Stimulated activated CD8-positive, alpha-beta memory T cell treated with anti-CD3 and anti-CD28 coated beads, Interleukin-15, amount 100 ng/mL, for 48 hours (primary cell): ENCODE measurements around the gene GNG8.

Experiments used
- DNase-seq, 2 donors: peaks; one replicate each; pipeline ENCODE4 v3.0.0-alpha.2; 2020; ENCODE audit warnings: low read depth in 2 of 2

Gene GNG8

DNA sequence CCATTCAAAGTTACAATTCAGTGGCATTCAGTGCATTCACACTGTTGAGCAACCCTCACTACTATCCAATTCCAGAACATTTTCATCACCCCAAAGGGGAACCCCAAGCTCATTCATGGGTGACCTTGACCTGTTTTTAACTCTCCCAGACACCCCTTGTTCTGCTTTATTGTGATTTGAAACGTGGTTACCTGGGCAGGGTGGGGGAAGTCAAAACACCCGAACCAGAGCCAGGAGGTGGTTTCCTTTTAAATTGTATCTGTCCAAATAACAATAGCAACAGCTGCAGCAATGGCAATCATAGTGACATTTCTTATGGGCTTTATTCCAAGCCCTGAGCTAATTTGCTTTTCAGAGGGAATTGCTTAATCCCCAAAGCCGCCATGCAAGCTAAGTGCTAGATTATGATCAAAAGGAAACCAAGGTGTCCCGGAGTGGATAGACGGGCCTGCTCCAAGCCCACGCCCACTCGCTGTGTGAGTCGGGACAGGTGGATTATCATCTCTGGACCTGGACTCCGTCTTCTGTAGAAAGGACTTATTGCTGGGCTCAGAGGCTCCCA lies 17.3 kb downstream of the GNG8 start:
- no peak for DNase-seq

DNA sequence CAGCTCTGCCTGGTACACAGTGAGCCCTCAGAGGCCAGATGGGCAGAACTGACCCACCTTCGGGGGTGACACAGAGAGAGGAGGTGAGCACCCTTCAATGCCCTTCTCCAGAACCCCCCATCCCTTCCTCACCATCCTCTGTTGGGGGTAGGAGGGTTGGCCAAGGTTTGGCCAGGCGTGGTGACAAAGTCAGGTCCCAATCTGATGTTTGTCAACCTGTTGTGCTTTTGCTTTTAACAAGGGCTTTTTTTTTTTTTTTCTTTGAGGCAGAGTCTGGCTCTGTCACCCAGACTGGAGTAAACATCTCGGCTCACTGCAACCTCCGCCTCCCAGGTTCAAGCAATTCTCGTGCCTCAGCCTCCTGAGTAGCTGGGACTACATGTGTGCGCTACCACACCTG lies 18.4 kb downstream of the GNG8 start:
- DNase-seq: no peak

DNA sequence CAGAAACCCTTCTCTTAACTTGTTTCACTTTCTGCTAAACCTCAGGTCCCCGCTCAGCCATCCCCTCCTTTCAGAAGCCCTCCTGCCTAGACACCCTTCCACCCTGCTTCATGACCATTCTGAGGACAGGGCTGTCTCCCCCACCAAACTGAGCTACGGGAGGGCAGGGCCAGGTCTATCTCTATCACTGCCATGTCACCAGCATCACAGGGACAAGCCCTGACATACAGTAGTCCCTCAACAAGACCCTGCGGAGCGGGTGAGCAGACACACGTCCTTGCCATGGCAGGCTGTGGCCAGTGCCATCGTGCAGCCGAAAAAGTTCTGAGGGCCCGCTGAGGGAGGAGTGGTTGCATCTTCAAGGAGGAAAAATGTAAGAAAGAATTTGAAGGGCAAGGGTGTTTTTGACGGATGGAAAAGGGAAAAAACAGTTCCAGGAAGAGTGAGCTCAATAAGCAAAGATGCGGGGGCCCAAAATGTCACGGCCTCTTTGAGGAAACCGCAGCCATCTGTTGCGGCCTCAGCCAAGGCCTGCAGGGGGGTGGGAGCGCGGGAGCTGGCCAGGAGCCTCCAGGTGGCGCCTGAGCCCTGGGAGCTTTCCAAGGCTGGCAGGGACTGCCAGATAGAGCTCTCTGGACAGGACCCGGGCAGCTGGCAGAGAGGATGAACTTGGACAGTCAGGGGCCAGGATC lies 19.2 kb downstream of the GNG8 start:
- peak in 1 of 2 donors; percentile 56 for DNase-seq

DNA sequence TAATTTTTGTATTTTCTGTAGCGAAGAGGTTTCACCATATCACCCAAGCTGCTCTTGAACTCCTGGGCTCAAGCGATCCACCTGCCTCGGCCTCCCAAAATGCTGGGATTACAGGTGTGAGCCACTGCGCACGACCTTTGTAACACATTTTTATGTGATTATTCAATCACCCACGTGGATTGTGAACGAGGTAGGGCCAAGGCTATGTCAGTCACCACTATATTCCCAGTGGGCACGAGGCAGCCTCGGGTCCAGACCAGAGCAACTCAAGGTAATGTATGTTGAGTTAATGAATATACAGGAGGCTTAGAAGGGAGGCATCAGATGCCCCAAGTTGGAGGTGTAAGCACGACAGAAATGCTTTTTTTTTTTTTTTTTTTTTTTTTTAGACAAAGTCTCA lies 20.0 kb downstream of the GNG8 start:
- DNase-seq: no peak

DNA sequence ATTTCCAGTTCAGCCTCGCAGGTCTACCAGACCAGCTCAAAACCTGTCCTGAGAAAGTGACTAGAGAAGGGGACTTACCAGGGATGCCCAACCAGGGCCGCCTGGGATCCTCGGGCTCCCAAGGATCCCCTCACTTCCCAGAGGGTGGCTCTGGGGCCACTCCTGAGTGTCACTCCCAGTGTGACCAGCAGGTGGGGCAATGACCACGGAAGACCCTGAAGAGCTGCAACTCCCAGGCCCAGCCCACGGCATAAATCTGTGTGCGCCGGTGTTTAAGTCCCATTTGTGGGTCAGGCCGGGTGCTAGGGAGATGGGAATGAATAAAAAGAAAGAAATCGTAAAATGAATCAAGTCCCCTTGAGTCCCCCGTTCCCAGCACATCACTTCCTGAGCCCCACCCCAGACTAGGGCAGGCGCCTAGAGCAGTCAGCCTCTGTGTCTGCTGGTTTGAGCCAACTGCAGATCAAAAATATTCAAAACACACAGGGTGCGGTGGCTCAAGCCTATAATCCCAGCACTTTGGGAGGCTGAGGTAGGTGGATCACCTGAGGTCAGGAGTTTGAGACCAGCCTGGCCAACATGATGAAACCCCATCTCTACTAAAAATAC lies 21.8 kb downstream of the GNG8 start:
- peak; percentile 67 for DNase-seq

DNA sequence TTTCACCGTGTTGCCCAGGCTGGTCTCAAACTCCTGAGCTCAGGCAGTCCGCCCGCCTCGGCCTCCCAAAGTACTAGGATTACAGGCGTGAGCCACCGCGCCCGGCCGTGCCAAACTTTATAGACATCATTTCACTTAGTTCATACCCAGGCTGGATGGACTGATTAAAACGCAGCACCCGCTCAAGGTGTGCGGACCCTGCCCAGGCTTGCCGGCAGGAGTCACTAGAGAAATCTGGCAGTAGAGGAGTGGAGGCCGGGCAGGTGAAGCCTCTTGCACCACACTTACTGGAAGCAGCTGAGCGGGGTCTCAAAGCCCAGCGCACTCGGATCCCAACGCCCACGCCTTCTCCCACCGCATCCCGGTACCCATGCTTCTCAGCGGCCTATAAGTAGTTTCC lies 22.5 kb downstream of the GNG8 start:
- DNase-seq: no peak

DNA sequence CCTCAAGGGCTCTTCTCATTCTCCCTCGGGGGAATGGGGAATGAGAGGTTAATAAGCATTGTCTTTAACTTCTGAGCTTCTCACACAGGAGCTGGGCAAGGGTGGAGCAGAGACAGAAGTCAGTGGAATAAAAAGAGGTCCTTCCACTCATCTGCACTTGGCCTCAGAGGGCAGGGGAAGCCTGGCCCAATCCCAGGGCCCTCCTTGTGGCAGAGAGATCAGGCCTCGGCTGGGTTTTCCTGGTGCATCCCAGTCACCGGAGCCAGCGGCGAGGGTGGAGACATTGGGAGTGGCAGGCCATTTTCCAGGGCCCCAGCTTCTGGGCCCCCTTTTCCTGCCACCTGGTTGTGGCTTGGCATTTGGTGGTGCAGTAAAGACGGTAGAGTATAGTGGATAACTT lies 24.2 kb downstream of the GNG8 start:
- DNase-seq: no peak

DNA sequence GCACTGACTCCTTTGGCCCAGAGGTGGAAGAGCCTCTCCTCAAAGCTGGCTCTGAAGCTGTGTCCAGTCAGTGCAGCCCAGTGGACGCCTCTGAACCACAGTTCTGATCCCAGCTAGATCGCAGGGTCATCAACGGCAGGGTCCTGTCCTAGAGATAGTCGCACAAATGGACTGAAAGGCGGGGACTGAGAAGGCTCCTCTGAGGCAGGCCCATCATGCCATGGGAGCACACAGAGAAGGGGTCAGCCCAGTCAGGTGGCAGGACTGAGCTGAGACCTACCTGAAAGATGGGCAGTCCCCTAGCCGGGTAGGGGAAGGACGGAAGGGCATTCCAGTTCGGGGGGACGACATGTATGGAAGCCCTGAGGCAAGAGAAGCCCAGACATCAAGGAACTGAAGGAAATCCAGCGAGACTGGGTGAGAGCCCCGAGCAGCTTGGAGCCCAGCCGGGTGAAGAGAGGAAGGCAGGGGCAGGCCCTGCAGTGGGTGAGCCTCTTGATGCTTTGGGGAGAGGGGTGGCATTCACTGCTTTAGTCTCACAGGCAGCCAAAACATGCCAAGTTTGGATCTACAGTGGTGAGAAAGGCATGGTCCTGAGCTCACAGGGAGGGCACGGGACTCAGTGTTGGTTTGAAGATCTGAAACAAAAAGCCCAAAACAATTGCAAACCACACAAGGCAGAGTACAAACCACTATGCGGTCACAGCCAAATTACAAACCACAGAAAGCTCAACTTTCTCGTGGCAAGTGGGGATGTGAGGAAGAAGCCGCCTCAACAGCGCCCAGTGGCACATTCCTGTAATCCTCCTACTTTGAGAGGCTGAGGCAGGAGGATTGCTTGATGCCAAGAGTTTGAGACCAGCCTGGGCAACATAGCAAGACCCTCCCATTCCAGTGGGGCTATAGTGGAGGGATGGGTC lies 24.9 kb downstream of the GNG8 start:
- no peak for DNase-seq

DNA sequence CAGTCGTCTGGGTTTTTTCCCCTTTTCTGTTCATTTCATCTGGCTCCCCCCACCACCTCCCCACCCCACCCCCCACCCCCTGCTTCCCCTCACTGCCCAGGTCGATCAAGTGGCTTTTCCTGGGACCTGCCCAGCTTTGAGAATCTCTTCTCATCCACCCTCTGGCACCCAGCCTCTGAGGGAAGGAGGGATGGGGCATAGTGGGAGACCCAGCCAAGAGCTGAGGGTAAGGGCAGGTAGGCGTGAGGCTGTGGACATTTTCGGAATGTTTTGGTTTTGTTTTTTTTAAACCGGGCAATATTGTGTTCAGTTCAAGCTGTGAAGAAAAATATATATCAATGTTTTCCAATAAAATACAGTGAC lies 25.6 kb downstream of the GNG8 start:
- no peak for DNase-seq

DNA sequence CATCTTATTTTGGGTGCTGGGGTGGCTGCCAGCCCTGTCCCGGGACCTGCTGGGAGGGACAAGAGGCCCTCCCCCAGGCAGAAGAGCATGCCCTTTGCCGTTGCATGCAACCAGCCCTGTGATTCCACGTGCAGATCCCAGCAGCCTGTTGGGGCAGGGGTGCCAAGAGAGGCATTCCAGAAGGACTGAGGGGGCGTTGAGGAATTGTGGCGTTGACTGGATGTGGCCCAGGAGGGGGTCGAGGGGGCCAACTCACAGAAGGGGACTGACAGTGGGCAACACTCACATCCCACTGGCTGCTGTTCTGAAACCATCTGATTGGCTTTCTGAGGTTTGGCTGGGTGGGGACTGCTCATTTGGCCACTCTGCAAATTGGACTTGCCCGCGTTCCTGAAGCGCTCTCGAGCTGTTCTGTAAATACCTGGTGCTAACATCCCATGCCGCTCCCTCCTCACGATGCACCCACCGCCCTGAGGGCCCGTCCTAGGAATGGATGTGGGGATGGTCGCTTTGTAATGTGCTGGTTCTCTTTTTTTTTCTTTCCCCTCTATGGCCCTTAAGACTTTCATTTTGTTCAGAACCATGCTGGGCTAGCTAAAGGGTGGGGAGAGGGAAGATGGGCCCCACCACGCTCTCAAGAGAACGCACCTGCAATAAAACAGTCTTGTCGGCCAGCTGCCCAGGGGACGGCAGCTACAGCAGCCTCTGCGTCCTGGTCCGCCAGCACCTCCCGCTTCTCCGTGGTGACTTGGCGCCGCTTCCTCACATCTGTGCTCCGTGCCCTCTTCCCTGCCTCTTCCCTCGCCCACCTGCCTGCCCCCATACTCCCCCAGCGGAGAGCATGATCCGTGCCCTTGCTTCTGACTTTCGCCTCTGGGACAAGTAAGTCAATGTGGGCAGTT lies 26.2 kb downstream of the GNG8 start:
- no peak for DNase-seq

DNA sequence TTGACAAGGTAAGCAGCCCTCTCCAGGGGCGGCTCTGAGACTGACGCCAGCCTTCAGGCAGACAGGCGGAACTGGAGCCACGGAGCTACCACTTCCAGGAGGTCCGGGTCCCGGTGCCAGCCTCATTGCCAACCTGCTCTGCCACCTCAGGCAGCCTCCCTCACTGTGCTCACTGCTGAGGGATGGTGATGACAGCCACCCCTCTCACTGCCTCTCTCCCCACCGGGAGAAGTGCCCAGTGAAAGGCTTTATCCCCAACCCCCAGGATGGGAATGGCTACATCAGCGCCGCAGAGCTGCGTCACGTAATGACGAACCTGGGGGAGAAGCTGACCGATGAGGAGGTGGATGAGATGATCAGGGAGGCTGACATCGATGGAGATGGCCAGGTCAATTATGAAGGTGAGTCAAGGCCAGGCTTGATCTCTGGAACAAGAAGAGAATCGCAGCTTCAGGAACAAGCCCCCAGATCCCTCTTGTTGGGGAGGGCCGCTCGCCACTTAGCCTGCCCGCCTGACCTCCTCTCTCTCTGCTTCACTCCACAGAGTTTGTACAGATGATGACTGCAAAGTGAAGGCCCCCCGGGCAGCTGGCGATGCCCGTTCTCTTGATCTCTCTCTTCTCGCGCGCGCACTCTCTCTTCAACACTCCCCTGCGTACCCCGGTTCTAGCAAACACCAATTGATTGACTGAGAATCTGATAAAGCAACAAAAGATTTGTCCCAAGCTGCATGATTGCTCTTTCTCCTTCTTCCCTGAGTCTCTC lies 27.2 kb downstream of the GNG8 start:
- DNase-seq: no peak

DNA sequence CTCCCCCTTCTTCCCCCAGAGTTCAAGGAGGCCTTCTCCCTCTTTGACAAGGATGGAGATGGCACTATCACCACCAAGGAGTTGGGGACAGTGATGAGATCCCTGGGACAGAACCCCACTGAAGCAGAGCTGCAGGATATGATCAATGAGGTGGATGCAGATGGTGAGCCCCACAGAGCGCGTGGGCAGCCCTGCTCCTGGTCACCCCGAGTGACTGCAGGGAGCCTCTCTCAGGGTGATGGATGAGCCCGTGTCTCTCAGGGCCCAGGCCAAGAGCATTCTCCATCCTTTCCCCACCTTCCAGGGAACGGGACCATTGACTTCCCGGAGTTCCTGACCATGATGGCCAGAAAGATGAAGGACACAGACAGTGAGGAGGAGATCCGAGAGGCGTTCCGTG lies 27.8 kb downstream of the GNG8 start:
- DNase-seq: no peak

DNA sequence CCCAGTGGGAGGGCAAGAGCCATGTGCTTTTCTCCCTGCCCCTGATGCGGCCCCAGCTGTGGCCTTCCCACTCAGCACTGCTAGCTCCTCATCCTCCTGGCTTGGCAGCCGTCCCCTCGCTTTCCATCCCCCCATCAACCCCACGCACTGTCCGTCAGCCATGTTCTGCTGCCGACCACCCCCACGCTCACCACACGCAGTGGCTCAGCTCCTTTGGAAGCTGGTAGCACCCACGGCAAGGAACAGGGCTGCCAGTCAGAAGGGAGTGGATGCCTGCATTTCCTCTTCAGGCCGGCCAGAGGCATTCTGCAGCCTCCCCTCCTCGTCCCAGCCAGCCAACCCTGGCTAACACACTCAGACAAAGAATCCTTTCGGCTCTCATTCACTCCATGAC lies 28.6 kb downstream of the GNG8 start:
- no peak for DNase-seq

DNA sequence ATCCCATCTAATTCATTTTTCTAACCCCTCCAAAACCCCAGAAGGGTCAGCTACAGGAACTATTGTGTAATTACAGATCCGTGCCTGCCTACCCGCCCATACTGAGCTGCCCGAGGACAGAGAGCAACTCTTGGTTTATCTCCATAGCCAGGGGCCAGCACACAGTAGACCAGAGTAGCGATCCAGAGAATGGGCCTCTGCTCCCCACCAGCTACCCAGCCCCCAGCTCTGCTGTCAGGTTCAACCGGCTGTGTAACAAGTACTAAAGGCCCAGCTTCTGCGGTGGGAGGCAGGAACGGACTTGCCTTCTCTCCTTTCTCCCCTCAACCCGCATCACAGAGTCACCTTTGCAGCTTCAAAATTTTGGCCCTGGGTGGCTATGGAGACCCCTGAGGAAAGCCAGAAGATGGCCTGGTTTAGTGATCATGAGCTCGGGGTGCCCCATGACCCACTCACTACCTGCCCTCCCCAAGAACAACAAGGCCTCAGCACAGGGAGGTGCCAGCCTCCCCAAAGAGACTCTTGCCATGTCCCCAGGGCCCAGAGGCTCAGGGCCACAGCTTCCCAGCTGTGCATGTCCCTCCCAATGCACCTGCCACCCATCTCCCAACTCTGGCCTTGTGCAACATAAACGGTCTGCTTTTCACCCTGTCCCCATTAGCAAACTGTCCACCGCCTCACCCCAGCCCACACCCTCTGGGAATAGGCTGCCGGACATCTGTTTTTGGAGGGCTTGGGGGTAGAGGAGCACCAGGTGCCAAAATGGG lies 29.1 kb downstream of the GNG8 start:
- DNase-seq: no peak

DNA sequence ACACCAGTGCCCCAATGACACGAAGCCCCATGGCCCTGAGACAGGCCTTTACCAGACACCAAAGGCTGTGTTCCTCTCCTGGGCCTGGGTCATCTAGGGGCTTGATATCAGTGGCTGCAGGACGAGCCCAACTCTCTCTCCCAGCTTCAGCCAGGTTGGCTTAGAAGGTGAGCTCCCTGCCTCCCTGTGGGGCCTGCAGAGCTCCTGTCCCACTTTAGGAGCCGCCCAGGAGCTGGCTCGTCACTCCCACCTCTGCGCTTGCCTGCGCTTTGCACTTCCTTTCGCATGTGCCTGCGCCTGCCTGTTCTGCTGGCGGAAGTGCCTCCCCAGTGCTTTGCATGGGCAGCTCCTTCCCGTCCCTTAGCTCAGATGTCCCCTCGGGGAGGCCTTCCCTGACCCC lies 30.0 kb downstream of the GNG8 start:
- no peak for DNase-seq

DNA sequence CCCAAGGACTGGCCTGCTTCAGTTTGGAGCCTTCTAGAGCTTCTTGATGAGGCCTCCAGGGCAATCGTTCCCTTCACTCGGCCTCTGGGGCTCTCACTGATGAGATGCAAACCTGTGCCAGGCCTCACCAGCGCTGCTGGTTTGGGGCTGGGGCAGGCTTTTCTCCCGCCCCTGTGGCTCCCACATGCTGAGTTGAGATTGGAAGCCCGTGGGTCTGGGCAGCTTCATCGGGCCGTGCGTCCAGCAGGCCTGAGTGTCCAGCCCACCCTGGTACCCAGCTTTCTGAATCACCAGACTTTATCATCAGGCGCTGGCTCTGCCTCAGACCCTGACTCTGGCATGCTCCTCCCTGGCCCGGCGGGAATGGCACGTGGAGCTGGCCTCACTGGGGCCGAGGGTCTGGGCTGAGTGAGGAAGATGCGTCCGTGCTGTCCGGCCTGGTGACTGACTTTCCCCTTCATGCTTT lies 30.6 kb downstream of the GNG8 start:
- DNase-seq: no peak

DNA sequence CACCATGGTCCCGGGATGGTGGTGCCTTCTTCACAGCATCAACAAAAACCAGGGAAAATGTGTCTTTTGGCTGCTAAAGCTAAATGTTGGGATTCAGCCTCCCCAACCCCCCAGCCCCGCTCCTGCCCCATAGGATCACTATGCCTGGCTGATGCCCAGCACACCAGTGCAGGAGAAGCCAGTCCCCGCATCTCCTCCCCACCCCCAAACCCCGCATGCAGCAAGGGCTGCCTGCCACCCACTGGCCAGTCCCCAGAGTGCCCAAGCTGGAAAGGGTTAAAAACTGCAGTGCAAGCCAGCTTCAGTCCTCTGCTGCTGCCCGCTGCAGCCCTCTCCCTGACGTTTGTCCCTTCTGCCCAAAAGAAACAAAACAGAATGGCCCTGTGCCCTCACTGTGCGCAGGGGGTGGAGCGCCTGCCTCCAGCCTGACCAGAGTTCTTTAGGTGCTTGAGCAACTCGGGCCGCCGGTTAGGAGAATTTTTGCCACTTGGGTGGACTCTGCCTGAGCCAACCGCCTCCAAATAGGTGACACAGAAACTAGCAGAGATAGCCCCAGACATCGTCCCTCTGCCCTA lies 31.1 kb downstream of the GNG8 start:
- DNase-seq: no peak

DNA sequence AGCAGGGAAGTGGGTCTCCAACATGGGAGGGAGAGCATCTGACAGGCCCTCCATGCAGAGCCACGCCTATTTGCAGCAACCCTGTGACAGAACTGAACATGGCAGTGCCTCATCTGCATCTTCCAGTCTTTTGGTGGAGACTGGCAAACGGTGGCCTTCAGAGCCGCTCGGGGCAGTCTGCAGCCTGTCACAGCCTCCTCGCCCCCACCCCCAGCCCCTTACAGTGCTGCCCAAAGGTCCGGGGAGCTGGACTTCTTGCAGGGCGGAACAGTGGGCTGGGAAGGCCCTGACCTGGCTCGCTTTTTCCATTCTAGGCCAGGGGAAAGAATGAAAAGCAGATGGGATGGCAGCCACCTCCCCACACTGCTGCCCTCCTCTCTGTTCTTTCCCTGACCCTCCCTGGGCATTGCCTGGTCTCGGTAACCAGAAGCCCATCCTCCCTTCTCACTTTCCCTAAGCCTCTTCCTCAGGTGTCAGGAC lies 32.2 kb downstream of the GNG8 start:
- DNase-seq: no peak

DNA sequence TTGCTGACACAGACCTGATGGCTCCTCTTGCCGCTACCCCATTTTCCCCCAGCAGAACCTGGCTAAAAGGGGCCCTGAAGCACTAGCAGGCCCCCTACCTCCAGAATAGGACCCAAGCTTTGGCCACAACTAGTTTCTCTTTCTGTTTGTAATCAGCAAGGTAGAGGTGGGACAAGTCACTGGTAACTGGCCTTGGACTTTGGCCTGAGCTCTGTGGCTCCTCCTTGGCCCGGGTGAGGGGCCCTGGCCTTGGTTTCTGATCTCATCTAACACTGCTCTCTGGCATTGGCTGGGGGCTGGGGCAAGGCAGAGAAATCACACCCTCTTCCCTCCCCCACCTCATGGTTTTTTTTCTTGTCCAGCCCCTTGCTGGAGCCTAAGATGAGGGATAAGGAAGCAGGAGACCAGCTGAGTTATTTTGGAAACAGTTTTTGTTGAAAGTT lies 32.8 kb downstream of the GNG8 start:
- no peak for DNase-seq
